ENCODE results near the gene SGSM1. TPM values are rescaled to one million over a fixed set of nuclear protein-coding genes. Genes with fewer than 3 reads are reported as not detected.

SGSM1 gene
- total and polyA plus RNA-seq, 9 of the 15 experiments (the other 6 are each of a cell fraction or from before 2014, with no cell fraction given), result not detected

DNA sequence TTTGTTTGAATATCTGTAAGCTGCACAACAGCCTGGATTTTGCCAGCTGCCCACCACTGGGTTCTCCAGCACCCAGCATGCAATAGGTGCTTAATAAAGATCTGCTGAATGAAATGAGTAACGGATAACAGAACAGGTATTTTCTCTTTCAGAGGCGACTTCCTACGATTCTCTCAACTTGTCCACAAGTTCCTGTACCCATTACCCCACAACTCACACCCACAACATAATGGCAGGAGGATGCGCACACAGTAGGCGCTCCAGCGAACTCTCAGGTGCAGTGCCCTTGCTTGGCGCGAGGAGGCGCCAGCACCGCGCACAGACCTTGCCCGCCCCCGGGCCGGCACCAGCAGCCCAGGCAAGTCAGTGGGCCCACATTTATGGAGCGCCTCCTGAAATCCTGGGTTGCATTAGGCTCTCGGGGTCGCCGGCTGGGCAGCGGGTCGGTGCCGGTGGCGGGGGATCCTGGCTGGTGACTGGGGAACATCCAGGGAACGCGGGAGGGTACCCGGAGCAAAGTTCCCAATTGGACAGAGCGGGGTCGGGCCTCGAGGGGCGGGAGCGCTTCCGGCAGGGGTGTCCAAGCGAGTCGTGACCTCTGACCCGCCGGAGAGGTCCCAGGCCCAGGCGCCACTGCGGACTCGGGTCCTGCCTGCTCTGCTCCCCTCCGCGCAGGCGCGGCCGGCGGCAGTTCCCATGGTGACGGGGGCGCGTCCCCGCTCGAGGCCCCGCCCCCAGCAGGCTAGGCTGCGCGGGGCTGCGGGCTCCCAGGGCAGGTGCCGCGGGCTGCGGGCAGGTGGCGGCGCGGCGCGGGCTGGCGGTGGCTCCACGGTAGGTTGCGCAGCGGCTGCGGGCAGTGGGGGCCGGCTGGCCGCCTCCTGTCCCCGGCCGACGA lies 146.2 kb downstream of the SGSM1 start, which contains the start of gene KIAA1671 (continued):
- TF ChIP-seq, protein P1, sequence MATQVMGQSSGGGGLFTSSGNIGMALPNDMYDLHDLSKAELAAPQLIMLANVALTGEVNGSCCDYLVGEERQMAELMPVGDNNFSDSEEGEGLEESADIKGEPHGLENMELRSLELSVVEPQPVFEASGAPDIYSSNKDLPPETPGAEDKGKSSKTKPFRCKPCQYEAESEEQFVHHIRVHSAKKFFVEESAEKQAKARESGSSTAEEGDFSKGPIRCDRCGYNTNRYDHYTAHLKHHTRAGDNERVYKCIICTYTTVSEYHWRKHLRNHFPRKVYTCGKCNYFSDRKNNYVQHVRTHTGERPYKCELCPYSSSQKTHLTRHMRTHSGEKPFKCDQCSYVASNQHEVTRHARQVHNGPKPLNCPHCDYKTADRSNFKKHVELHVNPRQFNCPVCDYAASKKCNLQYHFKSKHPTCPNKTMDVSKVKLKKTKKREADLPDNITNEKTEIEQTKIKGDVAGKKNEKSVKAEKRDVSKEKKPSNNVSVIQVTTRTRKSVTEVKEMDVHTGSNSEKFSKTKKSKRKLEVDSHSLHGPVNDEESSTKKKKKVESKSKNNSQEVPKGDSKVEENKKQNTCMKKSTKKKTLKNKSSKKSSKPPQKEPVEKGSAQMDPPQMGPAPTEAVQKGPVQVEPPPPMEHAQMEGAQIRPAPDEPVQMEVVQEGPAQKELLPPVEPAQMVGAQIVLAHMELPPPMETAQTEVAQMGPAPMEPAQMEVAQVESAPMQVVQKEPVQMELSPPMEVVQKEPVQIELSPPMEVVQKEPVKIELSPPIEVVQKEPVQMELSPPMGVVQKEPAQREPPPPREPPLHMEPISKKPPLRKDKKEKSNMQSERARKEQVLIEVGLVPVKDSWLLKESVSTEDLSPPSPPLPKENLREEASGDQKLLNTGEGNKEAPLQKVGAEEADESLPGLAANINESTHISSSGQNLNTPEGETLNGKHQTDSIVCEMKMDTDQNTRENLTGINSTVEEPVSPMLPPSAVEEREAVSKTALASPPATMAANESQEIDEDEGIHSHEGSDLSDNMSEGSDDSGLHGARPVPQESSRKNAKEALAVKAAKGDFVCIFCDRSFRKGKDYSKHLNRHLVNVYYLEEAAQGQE (IDR thresholded peaks at IDR 0.05; ENCODE audit: borderline replicate concordance), result peak; percentile 74
- TF ChIP-seq, protein P1 (CRISPR knock-in tag; IDR thresholded peaks at IDR 0.05; ENCODE audit: low read depth), result no peak
- TF ChIP-seq BCOR (IDR thresholded peaks at IDR 0.05), result 0 out of 2 replicates have a peak, but pooled peaks have one; percentile 18
- TF ChIP-seq RB1 (IDR thresholded peaks at IDR 0.05; ENCODE audit: low read depth), result peak; percentile 49; the same call in 1 of the 2 replicates
- no peak for TF ChIP-seq ZNF778 (CRISPR knock-in tag; IDR thresholded peaks at IDR 0.05)
- TF ChIP-seq CTCFL (IDR thresholded peaks at IDR 0.05; ENCODE audit: borderline replicate concordance, insufficient read depth, low read depth, low read length, poor library complexity, severe bottlenecking), result no peak
- peak; percentile 54 to 83 for TF ChIP-seq RAD21 (CRISPR knock-in tag; conservative IDR thresholded peaks at IDR 0.05 in 1 of 2, IDR thresholded peaks at IDR 0.05 in 1 of 2)
- TF ChIP-seq PTRF (tag; IDR thresholded peaks at IDR 0.05), result no peak
- no peak for TF ChIP-seq ARID1B (IDR thresholded peaks at IDR 0.05)
- TF ChIP-seq SP1 (CRISPR knock-in tag; IDR thresholded peaks at IDR 0.05), result no peak
- 0 out of 2 replicates have a peak, but pooled peaks have one; percentile 22 for TF ChIP-seq POLR2G (IDR thresholded peaks at IDR 0.05; ENCODE audit: low read depth, low read length)
- TF ChIP-seq ATF7 (IDR thresholded peaks at IDR 0.05), result peak; percentile 32; the same call in 1 of the 2 replicates
- no peak for TF ChIP-seq TRIM24 (IDR thresholded peaks at IDR 0.05)
- TF ChIP-seq ZKSCAN1 (IDR thresholded peaks at IDR 0.05; ENCODE audit: low read depth, low read length), result peak; percentile 99
- TF ChIP-seq, protein P2, sequence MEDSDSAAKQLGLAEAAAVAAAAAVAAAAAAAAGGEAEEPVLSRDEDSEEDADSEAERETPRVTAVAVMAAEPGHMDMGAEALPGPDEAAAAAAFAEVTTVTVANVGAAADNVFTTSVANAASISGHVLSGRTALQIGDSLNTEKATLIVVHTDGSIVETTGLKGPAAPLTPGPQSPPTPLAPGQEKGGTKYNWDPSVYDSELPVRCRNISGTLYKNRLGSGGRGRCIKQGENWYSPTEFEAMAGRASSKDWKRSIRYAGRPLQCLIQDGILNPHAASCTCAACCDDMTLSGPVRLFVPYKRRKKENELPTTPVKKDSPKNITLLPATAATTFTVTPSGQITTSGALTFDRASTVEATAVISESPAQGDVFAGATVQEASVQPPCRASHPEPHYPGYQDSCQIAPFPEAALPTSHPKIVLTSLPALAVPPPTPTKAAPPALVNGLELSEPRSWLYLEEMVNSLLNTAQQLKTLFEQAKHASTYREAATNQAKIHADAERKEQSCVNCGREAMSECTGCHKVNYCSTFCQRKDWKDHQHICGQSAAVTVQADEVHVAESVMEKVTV (CRISPR knock-in tag; IDR thresholded peaks at IDR 0.05), result peak; percentile 42; the same call in 1 of the 2 replicates
